ENCODE measurements around the gene IPO13.

Gene IPO13

DNA sequence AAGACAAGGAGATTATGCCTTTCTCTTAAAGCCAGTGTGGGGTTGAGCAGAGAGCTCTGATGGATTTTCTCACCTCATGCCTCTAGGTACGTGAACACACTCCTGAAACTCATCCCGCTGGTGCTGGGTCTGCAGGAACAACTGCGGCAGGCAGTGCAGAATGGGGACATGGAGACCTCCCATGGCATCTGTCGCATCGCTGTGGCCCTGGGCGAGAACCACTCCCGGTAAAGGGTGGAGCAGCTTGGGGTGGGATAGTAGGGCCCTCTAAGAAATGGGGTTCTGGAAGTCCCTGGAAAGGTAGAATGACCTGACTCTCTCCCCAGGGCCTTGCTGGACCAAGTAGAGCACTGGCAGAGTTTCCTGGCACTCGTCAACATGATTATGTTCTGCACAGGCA, 9.5 kb downstream of the IPO13 start:
- no peak for DNase-seq (ENCODE audit: low spot score)
- ChIA-PET CTCF (no interaction called here), POLR2A (ENCODE audit: low non-redundant PET) (no interaction called here)
- H3K27ac ChIP-seq, result peak overlapping the region; percentile 66; the same call in 1 of the 2 replicates
- TF ChIP-seq CTCF (conservative IDR thresholded peaks at IDR 0.05; ENCODE audit: low read depth), result no peak

- DNase-seq (ENCODE audit: low spot score), result no peak
- peak overlapping the region; percentile 66 for H3K27ac ChIP-seq
- no peak for TF ChIP-seq CTCF (conservative IDR thresholded peaks at IDR 0.05; ENCODE audit: low read depth)
- POLR2A ChIA-PET (ENCODE audit: low non-redundant PET), result no interaction called here
- CTCF ChIA-PET, result interaction anchor here (0.6 kb wide), 1 partner anchor 56 kb away, joined by 9 read pairs; no protein-coding TSS in a partner anchor
Observed at GRCh38 chr1:43957407-43958040, 10.8 kb downstream of the IPO13 start.

DNA sequence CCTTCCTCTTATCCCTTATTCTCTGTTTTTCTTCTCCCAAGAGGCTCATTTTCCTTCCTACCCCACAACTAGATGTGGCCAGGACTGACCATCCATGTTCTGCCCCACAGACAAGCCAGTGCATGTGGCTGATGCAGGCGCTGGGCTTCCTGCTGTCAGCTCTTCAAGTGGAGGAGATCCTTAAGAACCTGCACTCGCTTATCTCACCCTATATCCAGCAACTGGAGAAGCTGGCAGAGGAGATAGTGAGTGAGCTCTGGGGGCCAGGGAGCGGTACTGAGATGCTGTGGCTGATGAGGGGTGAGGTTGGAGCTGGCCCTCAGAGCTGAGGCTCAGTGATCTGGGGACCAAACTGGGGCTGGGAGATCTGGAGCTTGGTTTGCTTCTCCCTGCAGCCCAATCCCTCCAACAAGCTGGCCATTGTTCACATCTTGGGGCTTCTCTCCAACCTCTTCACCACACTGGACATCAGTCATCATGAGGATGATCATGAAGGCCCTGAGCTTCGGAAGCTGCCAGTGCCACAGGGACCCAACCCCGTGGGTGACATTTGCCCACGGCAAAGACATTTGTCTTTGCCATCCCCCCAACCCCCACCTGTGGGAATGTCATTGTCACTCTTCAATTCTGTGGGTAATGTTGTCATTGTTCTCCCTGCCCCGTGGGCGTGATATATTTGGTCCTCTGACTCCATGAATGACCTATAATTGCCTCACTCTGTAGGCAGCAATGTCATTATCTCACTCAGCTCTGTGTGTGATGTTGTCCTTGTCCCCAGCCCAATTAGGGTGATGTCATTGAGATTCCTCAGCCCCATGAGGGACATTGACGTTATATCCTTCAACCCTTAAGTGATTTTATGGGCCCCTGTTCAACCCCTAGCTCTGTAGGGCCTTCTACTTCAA, 11.9 kb downstream of the IPO13 start:
- TF ChIP-seq CTCF (conservative IDR thresholded peaks at IDR 0.05; ENCODE audit: low read depth), result no peak
- CTCF ChIA-PET, result interaction anchor here (0.6 kb wide), 1 partner anchor 57 kb away, joined by 9 read pairs; no protein-coding TSS in a partner anchor
- no peak for DNase-seq (ENCODE audit: low spot score)
- POLR2A ChIA-PET (ENCODE audit: low non-redundant PET), result no interaction called here
- peak overlapping the region; percentile 66 for H3K27ac ChIP-seq

GRCh38 chr1:43960798-43961197, 14.0 kb downstream of the IPO13 start:
- POLR2A ChIA-PET (ENCODE audit: low non-redundant PET), result no interaction called here
- TF ChIP-seq CTCF (conservative IDR thresholded peaks at IDR 0.05; ENCODE audit: low read depth), result no peak
- no peak overlapping the region for H3K27ac ChIP-seq
- CTCF ChIA-PET, result interaction anchor here (0.6 to 0.8 kb wide), 2 partner anchors 15 to 198 kb away, joined by 3 read pairs; no protein-coding TSS in a partner anchor
- DNase-seq (ENCODE audit: low spot score), result no peak

GRCh38 chr1:43961692-43962091, 14.9 kb downstream of the IPO13 start:
- H3K27ac ChIP-seq, result no peak overlapping the region
- ChIA-PET POLR2A (ENCODE audit: low non-redundant PET) (no interaction called here), CTCF (no interaction called here)
- DNase-seq (ENCODE audit: low spot score), result no peak
- no peak for TF ChIP-seq CTCF (conservative IDR thresholded peaks at IDR 0.05; ENCODE audit: low read depth)

- no peak overlapping the region for H3K27ac ChIP-seq
- no peak for DNase-seq (ENCODE audit: low spot score)
- CTCF ChIA-PET, result no interaction called here
- no peak for TF ChIP-seq CTCF (conservative IDR thresholded peaks at IDR 0.05; ENCODE audit: low read depth)
- POLR2A ChIA-PET (ENCODE audit: low non-redundant PET), result no interaction called here
Observed at GRCh38 chr1:43962324-43962723, 15.6 kb downstream of the IPO13 start.
